LNCAP (cell line): ENCODE results near the gene BCKDHB.

Source experiments
- CTCF ChIP-seq: fragments of 450-650 bp; IDR thresholded peaks from 2 replicates; pipeline ENCODE4 v1.5.1; 2017; ENCODE audit warnings: mild to moderate bottlenecking

Gene BCKDHB

DNA sequence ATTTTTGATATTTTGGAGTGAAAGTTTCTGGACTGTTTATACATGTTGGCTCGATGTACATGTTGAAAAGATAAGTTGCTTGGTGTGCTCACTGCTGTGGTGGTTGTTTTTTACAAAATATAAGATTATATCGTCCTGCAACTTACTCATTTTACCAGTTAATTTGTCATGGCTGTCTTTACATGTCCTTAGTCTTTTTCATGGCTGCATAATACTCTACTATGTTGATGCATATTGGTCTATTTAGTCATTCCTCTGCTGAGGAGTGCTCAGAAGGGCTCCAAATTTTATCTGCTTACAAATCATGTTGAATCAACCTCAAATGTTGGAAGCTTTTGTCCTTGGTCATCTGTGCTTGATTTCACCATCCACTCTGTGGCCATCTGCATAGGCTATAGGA is 164.6 kb downstream of the BCKDHB start:
- TF ChIP-seq CTCF = no peak

GRCh38 chr6:80272988-80273387 is 166.5 kb downstream of the BCKDHB start:
- TF ChIP-seq CTCF = no peak

DNA sequence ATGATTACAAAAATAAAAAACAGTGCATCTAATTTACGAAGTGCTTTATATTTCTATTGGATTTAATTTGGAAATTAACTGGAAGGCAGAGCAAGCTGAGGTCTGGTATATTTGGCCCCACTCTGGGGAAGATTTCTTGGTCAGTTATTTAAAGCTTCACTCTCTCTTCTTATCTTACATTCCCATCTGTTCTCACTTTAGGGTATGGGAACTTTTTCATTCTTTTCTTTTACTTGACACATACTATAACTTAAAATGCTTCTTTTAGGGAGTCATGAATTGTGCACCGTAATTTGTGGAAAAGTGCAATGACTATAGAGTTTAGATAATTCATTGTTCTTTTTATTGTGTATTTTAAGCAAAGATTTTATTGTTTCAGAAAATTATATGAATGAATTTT is 170.4 kb downstream of the BCKDHB start:
- no peak for TF ChIP-seq CTCF

DNA sequence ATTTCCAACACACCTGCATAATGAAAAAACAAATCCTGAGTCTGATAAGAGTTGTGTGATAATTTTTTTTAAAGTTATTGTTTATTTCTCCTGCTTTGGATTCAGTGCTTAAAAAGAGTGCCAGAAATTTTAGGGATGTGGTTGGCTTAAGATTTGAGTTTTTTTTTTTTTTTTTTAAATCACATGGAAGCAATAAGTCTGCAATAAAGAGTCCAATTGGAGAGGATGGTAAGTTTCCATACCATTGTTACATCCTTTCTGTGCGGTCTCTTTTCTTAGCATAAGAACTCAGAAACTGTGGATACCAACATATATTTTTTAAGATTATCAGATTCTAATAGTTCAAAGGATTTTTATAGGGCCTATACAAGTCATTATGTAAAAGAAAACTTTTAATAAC is 171.0 kb downstream of the BCKDHB start:
- TF ChIP-seq CTCF = no peak

DNA sequence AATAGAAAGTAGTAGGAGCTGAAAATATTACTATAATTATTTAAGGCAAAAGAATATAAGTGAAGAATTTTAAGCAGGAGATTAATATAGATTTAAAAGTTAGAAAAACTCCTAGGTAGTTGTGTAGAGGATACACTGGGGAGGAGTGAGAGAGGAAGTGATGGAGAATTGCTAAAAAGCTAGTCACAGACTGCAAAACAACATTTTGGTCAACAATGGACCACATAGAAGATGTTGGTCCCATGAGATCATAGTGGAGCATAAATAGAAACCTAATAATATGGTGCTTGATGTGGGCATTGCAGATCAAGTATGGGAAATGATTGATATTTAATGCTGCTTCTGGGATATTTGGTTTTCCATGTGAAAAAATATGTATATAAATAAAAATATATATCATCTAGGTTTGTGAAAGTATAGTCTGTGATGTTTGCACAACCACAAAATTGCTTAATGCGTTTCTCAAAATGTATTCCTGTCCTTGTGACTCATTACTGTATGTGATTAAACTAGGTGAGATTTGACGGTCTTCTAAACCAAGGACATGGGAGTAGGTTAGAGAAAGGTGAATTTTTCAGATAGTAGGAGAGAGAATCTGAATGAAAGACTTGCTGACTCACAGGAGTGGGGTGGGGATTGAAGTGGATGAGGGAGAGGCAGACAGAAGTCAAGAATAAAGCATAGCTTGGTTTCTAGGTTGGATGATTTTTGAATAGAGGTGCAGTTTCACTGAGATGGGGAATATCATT is 174.0 kb downstream of the BCKDHB start:
- no peak for TF ChIP-seq CTCF

- no peak for TF ChIP-seq CTCF
Measured at GRCh38 chr6:80282913-80283554, 176.6 kb downstream of the BCKDHB start.

DNA sequence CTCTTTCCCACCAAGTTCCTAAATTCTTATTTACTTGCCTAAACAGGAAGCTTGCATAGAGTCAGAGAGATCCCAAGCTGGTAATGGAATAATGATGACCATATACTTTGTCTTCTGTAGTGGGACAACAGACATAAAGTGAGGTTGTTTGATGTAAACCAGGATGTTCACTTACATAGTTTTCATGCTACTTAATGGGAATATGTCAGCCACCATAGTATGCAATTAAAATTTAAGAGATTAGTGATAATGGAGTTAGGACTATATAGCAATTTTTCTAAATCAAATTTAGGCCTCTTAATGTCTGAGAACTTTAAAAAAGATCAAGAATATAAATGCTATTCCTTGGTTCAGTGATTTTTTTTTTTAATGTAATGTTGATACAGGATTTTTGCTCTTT is 180.6 kb downstream of the BCKDHB start:
- TF ChIP-seq CTCF = no peak
